Adrenal gland (tissue), 12 donors: Measurements from ENCODE around the gene RNU11. TPM values are rescaled to one million over a fixed set of nuclear protein-coding genes. Genes with fewer than 3 reads are reported as not detected.

ENCODE experiments used
- DNase-seq, 7 donors: peaks; one replicate each; pipeline ENCODE4 v3.0.0-alpha.2; 2019 to 2020
- H3K27ac ChIP-seq, 5 donors: fragments of 200-600 bp; sonication (generic) in 4 of 5; 1 replicate in 3 of 5; 2 replicates in 2 of 5; pipeline versions ENCODE4 v1.5.1 to v1.8.0; 2016 to 2020; ENCODE audit warnings: mild to moderate bottlenecking in 1 of 5
- H3K27me3 ChIP-seq: fragments of 200-600 bp; 2 replicates; pipeline ENCODE4 v1.8.0; 2021
- H3K36me3 ChIP-seq, 2 donors: fragments of 200-600 bp; replicated peaks in 1 of 2; 1 replicate in 1 of 2; 2 replicates in 1 of 2; pipeline versions ENCODE4 v1.5.1 to v1.8.0; 2018 to 2022
- H3K4me1 ChIP-seq, 2 donors: fragments of 200-600 bp; replicated peaks in 1 of 2; 1 replicate in 1 of 2; 2 replicates in 1 of 2; pipeline versions ENCODE4 v1.5.1 to v1.8.0; 2018 to 2021
- H3K4me3 ChIP-seq, 4 donors: fragments of 200-600 bp; sonication (generic) in 3 of 4; one replicate each; pipeline ENCODE4 v1.5.1; 2016 to 2018
- H3K9me3 ChIP-seq, 3 donors: fragments of 200-600 bp; sonication (generic) in 1 of 3; replicated peaks in 1 of 3; 1 replicate in 2 of 3; 2 replicates in 1 of 3; pipeline versions ENCODE4 v1.5.1 to v1.8.0; 2016 to 2021
- POLR2A ChIP-seq, 2 donors: fragments of 450-650 bp; IDR thresholded peaks; one replicate each; pipeline ENCODE4 v1.6.1; 2017; ENCODE audit warnings: antibody characterized with exemption in 2 of 2, mild to moderate bottlenecking in 2 of 2, moderate library complexity in 1 of 2
- WGBS, 4 donors: extraction: QIAGEN DNeasy Blood & Tissue Kit in 2 of 4; methylation state at CpG; one replicate each; pipeline versions ENCODE4 v1.1.5 to v1.1.7; 2013 to 2017; 5-methylcytosine and 5-hydroxymethylcytosine counted together
- intact Hi-C, 2 donors: fragments of 100-400 bp; cut with DNase I; formaldehyde crosslinking; loops; one replicate each; pipeline versions ENCODE4 v1.14.1 to v1.15.0; 2022 to 2023
- polyA plus RNA-seq, 3 donors: library from polyadenylated mRNA; stranded (reverse); fragments of 200-250 nt in 2 of 3; fragments of 350-450 nt in 1 of 3; fragmentation: Illumina TruSeq in 1 of 3; extraction: RNeasy Lipid Tissue Mini Kit (QIAGEN cat#74804) in 1 of 3; gene quantifications; one replicate each; pipeline ENCODE4 v1.2.3, GENCODE V29; 2013 to 2014
- total RNA-seq, 9 donors: library from RNA; depleted of rRNA in 4 of 9; stranded (reverse); fragments of >200 nt in 4 of 9; fragments of 120-200 nt in 1 of 9; fragmentation: NEBNext Ultra II Directional in 1 of 9; extraction: Animal tissue kit (Norgen Biotek cat#: 25700) in 1 of 9; gene quantifications; one replicate each; pipeline versions ENCODE4 v1.1.0 to v1.2.4, GENCODE V29; 2013 to 2023
- TF ChIP-seq, protein P1 (sequence below), 6 experiments: fragments of 450-650 bp in 4 of 6; fragments of 200-600 bp in 2 of 6; sonication (generic) in 1 of 6; IDR thresholded peaks; 1 replicate in 5 of 6; 2 replicates in 1 of 6; pipeline versions ENCODE4 v1.5.1 to v1.8.0; 2016 to 2021; ENCODE audit warnings: antibody characterized with exemption in 6 of 6, mild to moderate bottlenecking in 2 of 6, moderate library complexity in 1 of 6
- donor health status: healthy with polysubstance abuse.
- donor health status: Bipolar disorder and iron deficiency.
- donor health status: DM: yes; HTN: yes; CAD: no.
- donor health status: DM: no; HTN: no; CAD: no.
- donor health status: DM: no; HTN: no; CAD: no.
- donor health status: DM: yes; HTN: yes; CAD: no.

The RNU11 gene
- total and polyA plus RNA-seq, 12 donors, result not detected

- Histone ChIP-seq H3K4me3 (no peak overlapping the region), H3K36me3 (no peaks in the 10 kb centered on the region), H3K9me3 (no peaks in the 10 kb centered on the region), H3K27ac (no peak overlapping the region), H3K4me1 (no peaks in the 10 kb centered on the region), H3K27me3 (no peaks in the 10 kb centered on the region)
- TF ChIP-seq, protein P1, sequence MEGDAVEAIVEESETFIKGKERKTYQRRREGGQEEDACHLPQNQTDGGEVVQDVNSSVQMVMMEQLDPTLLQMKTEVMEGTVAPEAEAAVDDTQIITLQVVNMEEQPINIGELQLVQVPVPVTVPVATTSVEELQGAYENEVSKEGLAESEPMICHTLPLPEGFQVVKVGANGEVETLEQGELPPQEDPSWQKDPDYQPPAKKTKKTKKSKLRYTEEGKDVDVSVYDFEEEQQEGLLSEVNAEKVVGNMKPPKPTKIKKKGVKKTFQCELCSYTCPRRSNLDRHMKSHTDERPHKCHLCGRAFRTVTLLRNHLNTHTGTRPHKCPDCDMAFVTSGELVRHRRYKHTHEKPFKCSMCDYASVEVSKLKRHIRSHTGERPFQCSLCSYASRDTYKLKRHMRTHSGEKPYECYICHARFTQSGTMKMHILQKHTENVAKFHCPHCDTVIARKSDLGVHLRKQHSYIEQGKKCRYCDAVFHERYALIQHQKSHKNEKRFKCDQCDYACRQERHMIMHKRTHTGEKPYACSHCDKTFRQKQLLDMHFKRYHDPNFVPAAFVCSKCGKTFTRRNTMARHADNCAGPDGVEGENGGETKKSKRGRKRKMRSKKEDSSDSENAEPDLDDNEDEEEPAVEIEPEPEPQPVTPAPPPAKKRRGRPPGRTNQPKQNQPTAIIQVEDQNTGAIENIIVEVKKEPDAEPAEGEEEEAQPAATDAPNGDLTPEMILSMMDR (IDR thresholded peaks at IDR 0.05), result no peak
- no peak for TF ChIP-seq POLR2A (IDR thresholded peaks at IDR 0.05)
- DNase-seq, result no peak
- WGBS, 4 donors, result 74 to 100% (median 96%) methylated on average over 1 of the region's 1 CpG
- intact Hi-C loops, result no loop called here
Measured at GRCh38 chr1:28631713-28632112, 16.7 kb upstream of the RNU11 start.

DNA sequence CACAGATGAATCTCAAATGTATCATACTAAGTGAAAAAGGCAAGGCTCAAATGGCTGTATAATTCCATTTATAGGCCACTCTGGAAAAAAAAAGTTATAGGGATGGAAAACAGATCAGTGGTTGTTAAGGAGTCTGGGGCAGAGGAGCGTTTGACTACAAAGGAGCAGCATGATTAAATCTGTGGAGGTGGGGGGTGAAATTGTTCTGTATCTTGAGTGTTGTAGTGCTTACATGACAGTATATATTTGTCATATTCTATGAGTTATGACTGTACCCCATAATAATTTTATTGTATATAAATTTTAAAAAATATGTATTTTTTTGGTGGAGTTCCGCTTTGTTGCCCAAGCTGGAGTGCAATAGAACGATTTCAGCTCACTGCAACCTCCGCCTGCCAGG, 15.8 kb upstream of the RNU11 start:
- H3K27ac ChIP-seq, result no peak overlapping the region
- no peaks in the 10 kb centered on the region for H3K9me3 ChIP-seq
- intact Hi-C loops, result no loop called here
- no peaks in the 10 kb centered on the region for H3K27me3 ChIP-seq
- TF ChIP-seq, protein P1 (IDR thresholded peaks at IDR 0.05), result no peak
- TF ChIP-seq POLR2A (IDR thresholded peaks at IDR 0.05), result no peak
- 94 to 96% (median 95%) methylated on average over 4 of the region's 4 CpGs for WGBS, 4 donors
- H3K4me1 ChIP-seq, result no peaks in the 10 kb centered on the region
- no peaks in the 10 kb centered on the region for H3K36me3 ChIP-seq
- DNase-seq, result no peak
- H3K4me3 ChIP-seq, result no peak overlapping the region

DNA sequence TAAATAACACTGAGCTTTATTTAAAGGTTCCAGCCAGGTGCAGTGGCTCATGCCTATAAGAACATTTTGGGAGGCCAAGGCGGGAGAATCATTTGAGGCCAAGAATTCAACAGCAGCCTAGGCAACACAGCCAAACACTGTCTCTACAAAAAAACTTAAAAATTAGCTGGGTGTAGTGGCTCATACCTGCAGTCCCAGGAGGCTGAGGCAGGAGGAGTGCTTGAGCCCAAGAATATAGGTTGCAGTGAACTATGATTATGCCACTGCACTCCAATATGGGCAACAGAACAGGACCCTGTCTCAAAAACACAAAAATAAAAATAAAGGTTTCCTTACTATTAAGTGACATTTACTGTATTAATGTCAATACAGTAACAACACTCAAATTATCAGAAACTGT, 7.6 kb upstream of the RNU11 start:
- 82 to 97% (median 91%) methylated on average over 1 of the region's 1 CpG for WGBS, 4 donors
- Histone ChIP-seq H3K36me3 (no peaks in the 10 kb centered on the region), H3K9me3 (no peaks in the 10 kb centered on the region), H3K27me3 (no peaks in the 10 kb centered on the region), H3K4me3 (no peak overlapping the region), H3K27ac (no peak overlapping the region), H3K4me1 (peaks cover 0 to 29% of the 10 kb centered on the region in 2 donors)
- DNase-seq, result no peak
- intact Hi-C loops, result no loop called here
- TF ChIP-seq POLR2A (IDR thresholded peaks at IDR 0.05), result no peak
- TF ChIP-seq, protein P1 (IDR thresholded peaks at IDR 0.05), result no peak

- intact Hi-C loops, result no loop called here
- peak in 1 of 7 donors; percentile 14 for DNase-seq
- Histone ChIP-seq H3K9me3 (no peaks in the 10 kb centered on the region), H3K27ac (peak overlapping the region; percentile 27 to 94 (median 91)), H3K27me3 (no peaks in the 10 kb centered on the region), H3K4me3 (peak overlapping the region in 3 of 4 donors; percentile 69 to 77 (median 75)), H3K4me1 (peaks cover under 1 to 29% of the 10 kb centered on the region in 2 donors), H3K36me3 (no peaks in the 10 kb centered on the region)
- 0% methylated on average over 26 of the region's 26 CpGs for WGBS, 4 donors
- TF ChIP-seq POLR2A (IDR thresholded peaks at IDR 0.05), result no peak
- TF ChIP-seq, protein P1 (IDR thresholded peaks at IDR 0.05), result no peak
Measured at GRCh38 chr1:28642056-28642846, 6.1 kb upstream of the RNU11 start.
